ENCODE results near the gene ZBTB40.
A peak's percentile ranks its signal among the peaks of the same experiment; 100 is the strongest.

ZBTB40 gene

GRCh38 chr1:22451702-22452480 is at the start of gene ZBTB40:
TSS of gene ZBTB40 (plus strand) at chr1:22451851. CDS start at chr1:22489949, 38,098 bp downstream.
- peak; percentile 96 for DNase-seq (ENCODE audit: low spot score)
- in situ Hi-C loops (cut with MboI; ENCODE audit: low pct_unique_long_range_greater_than_20kb, low sequenced_read_pairs, unreplicated experiment): no loop called here

GRCh38 chr1:22402356-22403053 is 49.1 kb upstream of the ZBTB40 start:
- in situ Hi-C loops (cut with MboI; ENCODE audit: low pct_unique_long_range_greater_than_20kb, low sequenced_read_pairs, unreplicated experiment): loop anchor here (25.0 kb wide), 2 partner anchors 235 to 290 kb away; partner anchors contain the start of genes C1QA and C1QC
- no peak for TF ChIP-seq CTCF (IDR thresholded peaks at IDR 0.05; ENCODE audit: extremely low read depth, insufficient read depth, missing control alignments)
- DNase-seq (ENCODE audit: low spot score): no peak

More at GRCh38 chr1:22451702-22452480, at the start of gene ZBTB40:
- no peak for TF ChIP-seq CTCF (IDR thresholded peaks at IDR 0.05; ENCODE audit: extremely low read depth, insufficient read depth, missing control alignments)

GRCh38 chr1:22404486-22404885 is 47.2 kb upstream of the ZBTB40 start:
- TF ChIP-seq CTCF (IDR thresholded peaks at IDR 0.05; ENCODE audit: extremely low read depth, insufficient read depth, missing control alignments): no peak
- in situ Hi-C loops (cut with MboI; ENCODE audit: low pct_unique_long_range_greater_than_20kb, low sequenced_read_pairs, unreplicated experiment): loop anchor here (25.0 kb wide), 2 partner anchors 233 to 292 kb away; partner anchors contain the start of genes C1QA and C1QC
- no peak for DNase-seq (ENCODE audit: low spot score)

- no peak for DNase-seq (ENCODE audit: low spot score)
- in situ Hi-C loops (cut with MboI; ENCODE audit: low pct_unique_long_range_greater_than_20kb, low sequenced_read_pairs, unreplicated experiment): loop anchor here (25.0 kb wide), 2 partner anchors 230 to 295 kb away; partner anchors contain the start of genes C1QA and C1QC
- TF ChIP-seq CTCF (IDR thresholded peaks at IDR 0.05; ENCODE audit: extremely low read depth, insufficient read depth, missing control alignments): no peak
Observed at GRCh38 chr1:22406722-22407495, 44.7 kb upstream of the ZBTB40 start.

GRCh38 chr1:22408230-22408629 is 43.4 kb upstream of the ZBTB40 start:
- TF ChIP-seq CTCF (IDR thresholded peaks at IDR 0.05; ENCODE audit: extremely low read depth, insufficient read depth, missing control alignments): no peak
- DNase-seq (ENCODE audit: low spot score): no peak
- in situ Hi-C loops (cut with MboI; ENCODE audit: low pct_unique_long_range_greater_than_20kb, low sequenced_read_pairs, unreplicated experiment): loop anchor here (25.0 kb wide), 2 partner anchors 229 to 296 kb away; partner anchors contain the start of genes C1QA and C1QC

GRCh38 chr1:22410401-22410800 is 41.2 kb upstream of the ZBTB40 start:
- no peak for TF ChIP-seq CTCF (IDR thresholded peaks at IDR 0.05; ENCODE audit: extremely low read depth, insufficient read depth, missing control alignments)
- DNase-seq (ENCODE audit: low spot score): no peak
- in situ Hi-C loops (cut with MboI; ENCODE audit: low pct_unique_long_range_greater_than_20kb, low sequenced_read_pairs, unreplicated experiment): loop anchor here (25.0 kb wide), 2 partner anchors 227 to 298 kb away; partner anchors contain the start of genes C1QA and C1QC

Measured in GM13977 (cell line).